A549 (cell line): ENCODE measurements around the gene FANCM. TPM values are rescaled to one million over a fixed set of nuclear protein-coding genes. Genes with fewer than 3 reads are reported as not detected.
"Not testable (repeated sequence)": the region's sequence is repeated elsewhere in the genome, so short reads cannot be mapped to it uniquely, and the experiment has no call there.

Experiments
- ATAC-seq, 2 experiments: fragments of 200-7000 bp in 1 of 2; fragments of >200 bp in 1 of 2; cut with Nextera tagmentation in 1 of 2; cut with Tn5 transposase in 1 of 2; 3 replicates each; pipeline versions ENCODE4 v1.8.0 to v1.9.1; 2018 to 2020; ENCODE audit warnings: mild to moderate bottlenecking in 1 of 2, moderate library complexity in 1 of 2
- CTCF ChIA-PET: fragments of 300-600 bp; sonication (Branson Sonifier 250); formaldehyde crosslinking; extraction: SDS; loops from one replicate; lab custom pipeline; 2021; ENCODE audit warnings: antibody characterized with exemption, inconsistent platforms; lab: Yijun Ruan, JAX
- POLR2A ChIA-PET: fragments of 350-600 bp; formaldehyde crosslinking; extraction: SDS; loops from one replicate; lab custom pipeline; 2021; ENCODE audit warnings: antibody characterized with exemption, inconsistent platforms; lab: Yijun Ruan, JAX
- DNase-seq, 2 experiments: peaks; one replicate each; pipeline versions ENCODE4 v3.0.0 to v3.0.0-alpha.2; 2011 to 2016; ENCODE audit warnings: low read depth in 1 of 2, low spot score in 1 of 2
- FAIRE-seq: peaks from 2 replicates; lab custom pipeline; 2011; peaks lifted over from hg19 to GRCh38; lab: Jason Lieb, UNC
- H3K27ac ChIP-seq, 2 experiments: fragments of >200 bp; sonication (Bioruptor Twin); formaldehyde crosslinking; 3 replicates each; pipeline ENCODE4 v1.5.1; 2016 to 2017
- H3K4me1 ChIP-seq: fragments of >200 bp; sonication (Bioruptor Twin); formaldehyde crosslinking; 3 replicates; pipeline ENCODE4 v1.6.1; 2016
- H3K4me2 ChIP-seq: fragments of >200 bp; sonication (Bioruptor Twin); formaldehyde crosslinking; 3 replicates; pipeline ENCODE4 v1.6.1; 2016
- H3K4me3 ChIP-seq: fragments of >200 bp; sonication (Bioruptor Twin); formaldehyde crosslinking; 3 replicates; pipeline ENCODE4 v1.5.1; 2016
- H3K9me3 ChIP-seq: fragments of >200 bp; sonication (Bioruptor Twin); formaldehyde crosslinking; 3 replicates; pipeline ENCODE4 v1.6.1; 2016
- CBX8 ChIP-seq: fragments of 200-600 bp; sonication (generic); IDR thresholded peaks from 2 replicates; pipeline ENCODE4 v1.6.1; 2016
- CHD2 ChIP-seq: fragments of 150-350 bp; IDR thresholded peaks from 2 replicates; pipeline ENCODE4 v1.6.1; 2014; ENCODE audit warnings: low read length; ENCODE audit not compliant: partially characterized antibody
- CHD4 ChIP-seq: fragments of 200-600 bp; sonication (generic); IDR thresholded peaks from 2 replicates; pipeline ENCODE4 v1.6.1; 2016; ENCODE audit warnings: antibody characterized with exemption, mild to moderate bottlenecking, borderline replicate concordance
- ELK1 ChIP-seq: fragments of 150-350 bp; IDR thresholded peaks from 2 replicates; pipeline ENCODE4 v1.6.1; 2014; ENCODE audit warnings: low read depth, mild to moderate bottlenecking, low read length
- HES2 ChIP-seq: fragments of >200 bp; sonication (Bioruptor Twin); formaldehyde crosslinking; IDR thresholded peaks from 2 replicates; pipeline ENCODE4 v1.6.1; 2016
- HMGXB4 ChIP-seq: fragments of 250-450 bp; sonication (Bioruptor Pico); IDR thresholded peaks from 2 replicates; pipeline ENCODE4 v1.5.0; 2021; ENCODE audit warnings: mild to moderate bottlenecking, moderate library complexity, borderline replicate concordance
- HOXB5 ChIP-seq: fragments of 250-450 bp; sonication (Bioruptor Pico); IDR thresholded peaks from 2 replicates; pipeline ENCODE4 v1.5.0; 2020; ENCODE audit warnings: mild to moderate bottlenecking, moderate library complexity
- JUN ChIP-seq, 2 experiments: fragments of >200 bp; sonication (Bioruptor Twin); formaldehyde crosslinking; IDR thresholded peaks; 2 replicates in 1 of 2; 3 replicates in 1 of 2; pipeline ENCODE4 v1.6.1; 2016 to 2017
- JUNB ChIP-seq: fragments of >200 bp; sonication (Bioruptor Twin); formaldehyde crosslinking; IDR thresholded peaks from 2 replicates; pipeline ENCODE4 v1.6.1; 2016
- KDM1A ChIP-seq: fragments of 200-600 bp; sonication (generic); IDR thresholded peaks from 2 replicates; pipeline ENCODE4 v1.6.1; 2016; ENCODE audit warnings: low read depth, mild to moderate bottlenecking
- NFE2L2 ChIP-seq: fragments of 150-350 bp; conservative IDR thresholded peaks from 2 replicates; pipeline ENCODE4 v1.6.1; 2014; ENCODE audit warnings: low read length
- POLR2A ChIP-seq: IDR thresholded peaks from 2 replicates; pipeline ENCODE4 v1.6.1; 2012; ENCODE audit warnings: mild to moderate bottlenecking, low read length
- POLR2AphosphoS2 ChIP-seq: conservative IDR thresholded peaks from 2 replicates; pipeline ENCODE4 v1.6.1; 2012; ENCODE audit warnings: low read length, improper control_type of control experiment, inconsistent platforms
- RAD21 ChIP-seq, 2 experiments: fragments of >200 bp in 1 of 2; sonication (Bioruptor Twin) in 1 of 2; formaldehyde crosslinking in 1 of 2; IDR thresholded peaks in 1 of 2; conservative IDR thresholded peaks in 1 of 2; 2 replicates in 1 of 2; 3 replicates in 1 of 2; pipeline ENCODE4 v1.6.1; 2012 to 2018; ENCODE audit warnings: inconsistent platforms in 1 of 2
- RARB ChIP-seq: fragments of 250-450 bp; sonication (Bioruptor Pico); IDR thresholded peaks from 2 replicates; pipeline ENCODE4 v1.8.0; 2021; ENCODE audit warnings: mild to moderate bottlenecking, moderate library complexity
- RNF2 ChIP-seq: fragments of 200-600 bp; sonication (generic); IDR thresholded peaks from 2 replicates; pipeline ENCODE4 v1.6.1; 2016; ENCODE audit warnings: low read depth, mild to moderate bottlenecking, antibody characterized with exemption, moderate library complexity, borderline replicate concordance
- SREBF2 ChIP-seq: fragments of 450-650 bp; IDR thresholded peaks from 2 replicates; pipeline ENCODE4 v1.6.1; 2014; ENCODE audit warnings: mild to moderate bottlenecking, moderate library complexity
- TFCP2L1 ChIP-seq: fragments of 250-450 bp; sonication (Bioruptor Pico); IDR thresholded peaks from 2 replicates; pipeline ENCODE4 v1.5.0; 2021; ENCODE audit warnings: mild to moderate bottlenecking
- WGBS: methylation state at CpG from one replicate; pipeline ENCODE4 v1.1.6; 2017; ENCODE audit errors: missing lambda C conversion rate; 5-methylcytosine and 5-hydroxymethylcytosine counted together
- polyA plus RNA-seq, 4 experiments: library from polyadenylated mRNA; depleted of rRNA in 3 of 4; stranded (reverse); fragments of >200 nt; fragmentation: RNase III in 1 of 4; extraction: RNeasy Plus Mini Kit Qiagen cat#74134 plus additional on column Dnase treatment in 1 of 4; gene quantifications; 2 replicates in 3 of 4; 3 replicates in 1 of 4; pipeline ENCODE4 v1.2.3, GENCODE V29; 2011 to 2017

The FANCM gene
- polyA plus RNA-seq, 2 of the 4 experiments (the other 2 are of a cell fraction), result 7.0 to 8.8 TPM

GRCh38 chr14:45211295-45211694, 75.6 kb downstream of the FANCM start:
- TF ChIP-seq JUN (IDR thresholded peaks at IDR 0.05), result no peak
- TF ChIP-seq TFCP2L1, result no peak
- TF ChIP-seq JUNB, result no peak
- no peak for TF ChIP-seq ELK1
- Histone ChIP-seq H3K4me2 (no peak overlapping the region), H3K9me3 (no peaks in the 10 kb centered on the region), H3K4me1 (no peaks in the 10 kb centered on the region), H3K27ac (no peak overlapping the region), H3K4me3 (no peak overlapping the region)
- DNase-seq, result no peak
- ATAC-seq, result no peak
- WGBS, result 88% methylated on average over 1 of the region's 1 CpG
- ChIA-PET POLR2A (no interaction called here), CTCF (no interaction called here)
- no peak for FAIRE-seq

GRCh38 chr14:45212231-45212630, 76.5 kb downstream of the FANCM start:
- H3K4me1 ChIP-seq, result no peaks in the 10 kb centered on the region
- TF ChIP-seq NFE2L2 (no peak), RARB (no peak), RNF2 (no peak), HES2 (no peak), HMGXB4 (CRISPR knock-in tag) (no peak), RAD21 (conservative IDR thresholded peaks at IDR 0.05 in 1 of 2, IDR thresholded peaks at IDR 0.05 in 1 of 2) (no peak), HOXB5 (CRISPR knock-in tag) (no peak), KDM1A (no peak), POLR2AphosphoS2 (no peak), CHD2 (no peak), SREBF2 (no peak), CBX8 (no peak), POLR2A (no peak), CHD4 (no peak), JUNB (no peak)
- H3K9me3 ChIP-seq, result no peaks in the 10 kb centered on the region
- 85% methylated on average over 3 of the region's 3 CpGs for WGBS
- no peak for ATAC-seq
- DNase-seq, result no peak
- POLR2A ChIA-PET, result no interaction called here
- no peak overlapping the region for H3K27ac ChIP-seq
- no peak overlapping the region for H3K4me3 ChIP-seq
- no peak overlapping the region for H3K4me2 ChIP-seq
- FAIRE-seq, result no peak
- CTCF ChIA-PET, result interaction anchor here (0.5 kb wide), 1 partner anchor 38 kb away, joined by 5 read pairs; no protein-coding TSS in a partner anchor

GRCh38 chr14:45213716-45214115, 78.0 kb downstream of the FANCM start:
- H3K9me3 ChIP-seq, H3K4me1 ChIP-seq, ATAC-seq, H3K4me3 ChIP-seq, FAIRE-seq, CTCF ChIA-PET, POLR2A ChIA-PET, DNase-seq, H3K27ac ChIP-seq, H3K4me2 ChIP-seq: not testable (repeated sequence)
- WGBS, result 47% methylated on average over 1 of the region's 1 CpG

GRCh38 chr14:45214341-45214740, 78.6 kb downstream of the FANCM start:
- 85% methylated on average over 6 of the region's 6 CpGs for WGBS
- ATAC-seq, H3K4me2 ChIP-seq, H3K4me3 ChIP-seq, H3K4me1 ChIP-seq, H3K9me3 ChIP-seq, POLR2A ChIA-PET, DNase-seq, FAIRE-seq, H3K27ac ChIP-seq, CTCF ChIA-PET: not testable (repeated sequence)
